K562 (cell line): ENCODE measurements around the gene MBD6. TPM values are rescaled to one million over a fixed set of nuclear protein-coding genes. Genes with fewer than 3 reads are reported as not detected.

Experiments
- BRCA1 ChIP-seq, 2 experiments: fragments of 450-650 bp in 1 of 2; sonication (generic) in 1 of 2; formaldehyde crosslinking in 1 of 2; IDR thresholded peaks; 2 replicates each; pipeline versions ENCODE4 v1.5.0 to v1.6.1; 2017 to 2020; ENCODE audit warnings: mild to moderate bottlenecking in 1 of 2, missing genetic modification reagents in 1 of 2
- CSDE1 ChIP-seq, 2 experiments: fragments of 450-650 bp; IDR thresholded peaks; 2 replicates each; pipeline ENCODE4 v1.6.1; 2016; ENCODE audit warnings: mild to moderate bottlenecking in 1 of 2
- EP400 ChIP-seq: fragments of 450-650 bp; IDR thresholded peaks from 2 replicates; pipeline ENCODE4 v1.6.1; 2017; ENCODE audit warnings: antibody characterized with exemption, mild to moderate bottlenecking, moderate library complexity
- MEF2D ChIP-seq: conservative IDR thresholded peaks from 2 replicates; pipeline ENCODE4 v1.6.1; 2016; ENCODE audit warnings: low read depth, missing genetic modification characterization, missing compliant biosample characterization
- NUFIP1 ChIP-seq: fragments of 450-650 bp; IDR thresholded peaks from 2 replicates; pipeline ENCODE4 v1.6.1; 2018; ENCODE audit not compliant: partially characterized antibody
- PHF8 ChIP-seq: fragments of 200-600 bp; sonication (generic); IDR thresholded peaks from 2 replicates; pipeline ENCODE4 v1.6.1; 2012; ENCODE audit warnings: mixed run types, mild to moderate bottlenecking, inconsistent platforms, low read length, moderate library complexity, borderline replicate concordance
- POLR2AphosphoS2 ChIP-seq: IDR thresholded peaks from 2 replicates; pipeline ENCODE4 v1.6.1; 2012; ENCODE audit warnings: low read length, improper control_type of control experiment
- PTRF ChIP-seq: fragments of 450-650 bp; IDR thresholded peaks from 2 replicates; pipeline ENCODE4 v1.6.1; 2016; ENCODE audit warnings: mild to moderate bottlenecking, missing genetic modification characterization, missing compliant biosample characterization
- SMARCC2 ChIP-seq: fragments of 450-650 bp; IDR thresholded peaks from 2 replicates; pipeline ENCODE4 v1.6.1; 2017; ENCODE audit warnings: antibody characterized with exemption, moderate library complexity, mild to moderate bottlenecking, low read depth
- SRSF1 ChIP-seq: fragments of 200-400 bp; formaldehyde crosslinking; IDR thresholded peaks from 2 replicates; pipeline ENCODE4 v1.6.1; 2017; ENCODE audit warnings: mild to moderate bottlenecking, low read depth, low read length, moderate library complexity
- U2AF1 ChIP-seq: fragments of 200-400 bp; formaldehyde crosslinking; optimal IDR thresholded peaks from 2 replicates; pipeline ENCODE3; 2017; ENCODE audit warnings: mild to moderate bottlenecking, low read depth, low read length, moderate library complexity
- UBTF ChIP-seq, 2 experiments: IDR thresholded peaks; 2 replicates each; pipeline ENCODE4 v1.6.1; 2012; ENCODE audit warnings: improper control_type of control experiment in 2 of 2, low read depth in 2 of 2, low read length in 2 of 2, borderline replicate concordance in 1 of 2
- ZC3H11A ChIP-seq: IDR thresholded peaks from 2 replicates; pipeline ENCODE4 v1.6.1; 2012; ENCODE audit warnings: low read depth, low read length, improper control_type of control experiment
- ZFP1 ChIP-seq: fragments of 450-650 bp; formaldehyde crosslinking; IDR thresholded peaks from 2 replicates; pipeline ENCODE4 v1.4.0; 2020; ENCODE audit warnings: mild to moderate bottlenecking, mixed read lengths
- ZNF146 ChIP-seq: IDR thresholded peaks from one replicate; pipeline ENCODE4 v1.6.1; 2018; ENCODE audit warnings: missing compliant biosample characterization; ENCODE audit not compliant: unreplicated experiment
- ZNF212 ChIP-seq: fragments of 450-650 bp; formaldehyde crosslinking; IDR thresholded peaks from 2 replicates; pipeline ENCODE4 v1.4.0; 2020; ENCODE audit warnings: mild to moderate bottlenecking
- ZNF23 ChIP-seq: fragments of 250-450 bp; sonication (Bioruptor Pico); IDR thresholded peaks from 2 replicates; pipeline ENCODE4 v1.4.0; 2020; ENCODE audit warnings: mild to moderate bottlenecking
- ZNF274 ChIP-seq: IDR thresholded peaks from 2 replicates; pipeline ENCODE4 v1.6.1; 2011; ENCODE audit warnings: low read depth, mild to moderate bottlenecking, low read length, moderate library complexity, borderline replicate concordance
- ZNF445 ChIP-seq: fragments of 250-450 bp; sonication (Bioruptor Pico); IDR thresholded peaks from 2 replicates; pipeline ENCODE4 v1.4.0; 2020; ENCODE audit warnings: low read depth, mild to moderate bottlenecking, moderate library complexity
- ZNF507 ChIP-seq: conservative IDR thresholded peaks from 2 replicates; pipeline ENCODE4 v1.6.1; 2017; ENCODE audit warnings: missing genetic modification characterization, missing compliant biosample characterization
- ZSCAN32 ChIP-seq: fragments of 450-650 bp; formaldehyde crosslinking; IDR thresholded peaks from 2 replicates; pipeline ENCODE4 v1.4.0; 2020; ENCODE audit warnings: mild to moderate bottlenecking, moderate library complexity
- polyA plus RNA-seq, 8 experiments: library from polyadenylated mRNA; depleted of rRNA in 4 of 8; stranded (reverse) in 5 of 8; unstranded in 3 of 8; fragments of >200 nt; fragmentation: Nextera tagmentation in 2 of 8; fragmentation: Illumina TruSeq in 1 of 8; extraction: Ambion mirVana in 2 of 8; extraction: Trizol in 1 of 8; gene quantifications; 2 replicates each; pipeline versions ENCODE4 v1.2.1 to v1.2.3, GENCODE V29; 2011 to 2014; ENCODE audit warnings: inconsistent platforms in 1 of 8, missing spikeins in 1 of 8
- total RNA-seq, 7 experiments: library from RNA; depleted of rRNA in 6 of 7; stranded (reverse); fragments of >200 nt in 6 of 7; fragmentation: Illumina TruSeq in 2 of 7; extraction: Trizol in 2 of 7; gene quantifications; 2 replicates each; pipeline versions ENCODE4 v1.2.1 to v1.2.3, GENCODE V29; 2011 to 2021; ENCODE audit warnings: low replicate concordance in 1 of 7
- TF ChIP-seq, protein P1 (sequence below): fragments of 450-650 bp; IDR thresholded peaks from 2 replicates; pipeline ENCODE4 v1.6.1; 2016; ENCODE audit warnings: antibody characterized with exemption
- TF ChIP-seq, protein P2 (sequence below): sonication (generic); formaldehyde crosslinking; IDR thresholded peaks from 2 replicates; pipeline ENCODE4 v1.8.0; 2023; ENCODE audit warnings: mild to moderate bottlenecking, missing genetic modification reagents

MBD6 gene
- total and polyA plus RNA-seq, 9 of the 15 experiments (the other 6 are each of a cell fraction or from before 2014, with no cell fraction given): 2.0 to 54.8 (median 3.8) TPM

- no peak for TF ChIP-seq ZNF146
- no peak for TF ChIP-seq PTRF (tag)
- peak; percentile 90 for TF ChIP-seq PHF8
- no peak for TF ChIP-seq ZSCAN32 (CRISPR knock-in tag)
- TF ChIP-seq, protein P1, sequence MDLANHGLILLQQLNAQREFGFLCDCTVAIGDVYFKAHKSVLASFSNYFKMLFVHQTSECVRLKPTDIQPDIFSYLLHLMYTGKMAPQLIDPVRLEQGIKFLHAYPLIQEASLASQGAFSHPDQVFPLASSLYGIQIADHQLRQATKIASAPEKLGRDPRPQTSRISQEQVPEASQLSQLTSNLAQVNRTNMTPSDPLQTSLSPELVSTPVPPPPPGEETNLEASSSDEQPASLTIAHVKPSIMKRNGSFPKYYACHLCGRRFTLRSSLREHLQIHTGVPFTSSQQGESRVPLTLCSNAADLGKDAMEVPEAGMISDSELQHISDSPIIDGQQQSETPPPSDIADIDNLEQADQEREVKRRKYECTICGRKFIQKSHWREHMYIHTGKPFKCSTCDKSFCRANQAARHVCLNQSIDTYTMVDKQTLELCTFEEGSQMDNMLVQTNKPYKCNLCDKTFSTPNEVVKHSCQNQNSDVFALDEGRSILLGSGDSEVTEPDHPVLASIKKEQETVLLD: no peak; the same call in 1 of the 2 replicates
- TF ChIP-seq ZNF507 (tag): no peak
- no peak for TF ChIP-seq U2AF1
- no peak for TF ChIP-seq ZNF23 (CRISPR knock-in tag)
- TF ChIP-seq, protein P2, sequence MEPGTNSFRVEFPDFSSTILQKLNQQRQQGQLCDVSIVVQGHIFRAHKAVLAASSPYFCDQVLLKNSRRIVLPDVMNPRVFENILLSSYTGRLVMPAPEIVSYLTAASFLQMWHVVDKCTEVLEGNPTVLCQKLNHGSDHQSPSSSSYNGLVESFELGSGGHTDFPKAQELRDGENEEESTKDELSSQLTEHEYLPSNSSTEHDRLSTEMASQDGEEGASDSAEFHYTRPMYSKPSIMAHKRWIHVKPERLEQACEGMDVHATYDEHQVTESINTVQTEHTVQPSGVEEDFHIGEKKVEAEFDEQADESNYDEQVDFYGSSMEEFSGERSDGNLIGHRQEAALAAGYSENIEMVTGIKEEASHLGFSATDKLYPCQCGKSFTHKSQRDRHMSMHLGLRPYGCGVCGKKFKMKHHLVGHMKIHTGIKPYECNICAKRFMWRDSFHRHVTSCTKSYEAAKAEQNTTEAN (CRISPR knock-in tag): no peak
- no peak for TF ChIP-seq ZNF445
- TF ChIP-seq POLR2AphosphoS2: peak; percentile 94; the same call in 1 of the 2 replicates
- TF ChIP-seq ZNF212: no peak
- TF ChIP-seq UBTF (IDR thresholded peaks at IDR 0.05; ENCODE audit: borderline replicate concordance in 1 of 2, low read depth in 2 of 2, low read length in 2 of 2): 0 out of 4 replicates have a peak, but pooled peaks of 1 of the 2 experiments have one; percentile 42
- no peak for TF ChIP-seq NUFIP1
- no peak for TF ChIP-seq ZNF274
- no peak; the same call in 1 of the 2 replicates for TF ChIP-seq ZC3H11A
- TF ChIP-seq BRCA1 (IDR thresholded peaks at IDR 0.05): no peak
- 0 out of 2 replicates have a peak, but pooled peaks have one; percentile 62 for TF ChIP-seq BRCA1 (CRISPR knock-in tag; IDR thresholded peaks at IDR 0.05)
- peak in 1 of 2 experiments; percentile 39; a peak in 1 of 4 replicates for TF ChIP-seq CSDE1 (IDR thresholded peaks at IDR 0.05)
- TF ChIP-seq ZFP1: no peak
- TF ChIP-seq SRSF1: no peak
- TF ChIP-seq SMARCC2: no peak
- TF ChIP-seq EP400: peak; percentile 90
- TF ChIP-seq MEF2D (tag): no peak
Observed at GRCh38 chr12:57520053-57520818, 2.4 kb upstream of the MBD6 start, which contains the start of gene DDIT3 (continued).
